Caco-2 (cell line): ENCODE measurements around the gene ARHGEF6. TPM values are rescaled to one million over a fixed set of nuclear protein-coding genes. Genes with fewer than 3 reads are reported as not detected.

ENCODE experiments used
- BruUV-seq: library from RNA; stranded (reverse); fragments of 400-500 nt; replicated peaks from 2 replicates; lab custom pipeline; 2021; lab: Mats Ljungman, UMichigan
- CTCF ChIA-PET: fragments of 300-600 bp; sonication (Branson Sonifier 250); formaldehyde crosslinking; loops from one replicate; lab custom pipeline; 2022; ENCODE audit warnings: antibody characterized with exemption; lab: Charles Lee
- POLR2A ChIA-PET: fragments of 300-600 bp; sonication (Branson Sonifier 250); formaldehyde crosslinking; loops from one replicate; lab custom pipeline; 2022; ENCODE audit warnings: antibody characterized with exemption; lab: Charles Lee
- DNase-seq, 2 experiments: peaks; one replicate each; pipeline versions ENCODE4 v3.0.0 to v3.0.0-alpha.2; 2020 to 2022
- H3K27me3 ChIP-seq: replicated peaks from 2 replicates; pipeline ENCODE4 v1.6.0; 2011; ENCODE audit warnings: low read length; ENCODE audit not compliant: control insufficient read depth, insufficient read depth
- H3K36me3 ChIP-seq: 2 replicates; pipeline ENCODE4 v1.5.1; 2011; ENCODE audit warnings: low read length; ENCODE audit not compliant: control insufficient read depth, insufficient read depth
- H3K4me1 ChIP-seq: fragments of 250-450 bp; sonication (Bioruptor Pico); 2 replicates; pipeline ENCODE4 v1.5.1; 2020; ENCODE audit warnings: mild to moderate bottlenecking
- H3K4me3 ChIP-seq: 2 replicates; pipeline ENCODE4 v1.5.1; 2011; ENCODE audit warnings: low read depth, mild to moderate bottlenecking, control low read depth, low read length
- H3K9me3 ChIP-seq: fragments of 250-450 bp; sonication (Bioruptor Pico); 2 replicates; pipeline ENCODE4 v1.5.1; 2020; ENCODE audit warnings: mild to moderate bottlenecking, moderate library complexity
- H3K27ac Mint-ChIP-seq: one replicate; pipeline ENCODE4 v1.8.0; 2022; ENCODE audit warnings: mixed read lengths; ENCODE audit not compliant: unreplicated experiment
- H3K27me3 Mint-ChIP-seq: one replicate; pipeline ENCODE4 v1.8.0; 2022; ENCODE audit warnings: mixed read lengths; ENCODE audit not compliant: insufficient read depth, unreplicated experiment
- H3K36me3 Mint-ChIP-seq: one replicate; pipeline ENCODE4 v1.8.0; 2022; ENCODE audit warnings: mild to moderate bottlenecking, mixed read lengths; ENCODE audit not compliant: insufficient read depth, unreplicated experiment
- H3K4me1 Mint-ChIP-seq: one replicate; pipeline ENCODE4 v1.8.0; 2022; ENCODE audit warnings: low read depth, mixed read lengths; ENCODE audit not compliant: unreplicated experiment
- H3K4me3 Mint-ChIP-seq: one replicate; pipeline ENCODE4 v1.8.0; 2022; ENCODE audit warnings: mild to moderate bottlenecking, moderate library complexity, mixed read lengths; ENCODE audit not compliant: unreplicated experiment
- H3K9me3 Mint-ChIP-seq: one replicate; pipeline ENCODE4 v1.8.0; 2022; ENCODE audit warnings: mixed read lengths; ENCODE audit not compliant: unreplicated experiment
- CTCF ChIP-seq, 2 experiments: fragments of 200-600 bp in 1 of 2; IDR thresholded peaks; 1 replicate in 1 of 2; 2 replicates in 1 of 2; pipeline versions ENCODE4 v1.5.1 to v1.8.0; 2011 to 2022; ENCODE audit warnings: antibody characterized with exemption in 1 of 2, control low read depth in 1 of 2, inconsistent platforms in 1 of 2, low read depth in 1 of 2, low read length in 1 of 2, mild to moderate bottlenecking in 1 of 2, moderate library complexity in 1 of 2; ENCODE audit not compliant: insufficient read depth in 1 of 2, severe bottlenecking in 1 of 2, unreplicated experiment in 1 of 2
- intact Hi-C: fragments of 100-400 bp; cut with micrococcal nuclease; formaldehyde crosslinking; loops from one replicate; pipeline ENCODE4 v1.10.0; 2022; ENCODE audit not compliant: unreplicated experiment
- total RNA-seq: library from RNA; stranded (reverse); gene quantifications from 2 replicates; pipeline ENCODE4 v1.2.3, GENCODE V29; 2022

Gene ARHGEF6
- total RNA-seq, 1 experiment from 2014 or later: not detected

DNA sequence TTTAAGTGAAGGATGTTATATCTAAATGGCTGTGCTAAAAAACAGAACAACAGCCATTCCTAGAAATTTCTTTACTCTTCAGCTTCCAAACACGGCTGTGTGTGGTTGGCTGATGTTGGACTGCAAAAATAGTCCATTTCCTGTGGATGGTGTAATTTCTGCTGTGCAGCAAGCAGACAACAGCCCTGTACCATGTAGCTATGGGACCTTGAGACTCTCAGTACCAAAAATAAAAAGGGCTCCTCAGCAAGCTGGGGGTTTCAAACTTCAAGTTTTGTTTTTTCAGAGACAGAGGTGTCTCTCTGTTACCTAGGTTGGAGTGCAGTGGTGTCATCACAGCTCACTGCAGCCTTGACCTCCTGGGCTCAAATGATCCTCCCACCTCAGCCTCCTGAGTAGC, 114.6 kb downstream of the ARHGEF6 start:
- Histone ChIP-seq H3K27me3 (no peaks in the 10 kb centered on the region), H3K4me1 (no peaks in the 10 kb centered on the region), H3K36me3 (no peaks in the 10 kb centered on the region), H3K9me3 (no peaks in the 10 kb centered on the region), H3K4me3 (no peak overlapping the region)
- intact Hi-C loops: no loop called here
- Mint-ChIP-seq H3K36me3 (peaks cover 5% of the 10 kb centered on the region), H3K9me3 (peaks cover 17% of the 10 kb centered on the region), H3K27ac (no peak overlapping the region), H3K4me1 (no peaks in the 10 kb centered on the region), H3K4me3 (no peak overlapping the region), H3K27me3 (peaks cover 11% of the 10 kb centered on the region)
- CTCF ChIA-PET: no interaction called here
- BruUV-seq: no TSS peak
- TF ChIP-seq CTCF (IDR thresholded peaks at IDR 0.05; ENCODE audit: insufficient read depth in 1 of 2, low read depth in 1 of 2, low read length in 1 of 2, severe bottlenecking in 1 of 2, unreplicated experiment in 1 of 2): no peak
- POLR2A ChIA-PET: no interaction called here
- DNase-seq: no peak

- ChIA-PET CTCF (no interaction called here), POLR2A (no interaction called here)
- Mint-ChIP-seq H3K27ac (no peak overlapping the region), H3K4me3 (no peak overlapping the region), H3K36me3 (peaks cover 5% of the 10 kb centered on the region), H3K9me3 (peaks cover 17% of the 10 kb centered on the region), H3K4me1 (no peaks in the 10 kb centered on the region), H3K27me3 (peaks cover 13% of the 10 kb centered on the region)
- no peak for TF ChIP-seq CTCF (IDR thresholded peaks at IDR 0.05; ENCODE audit: insufficient read depth in 1 of 2, low read depth in 1 of 2, low read length in 1 of 2, severe bottlenecking in 1 of 2, unreplicated experiment in 1 of 2)
- no peak for DNase-seq
- intact Hi-C loops: no loop called here
- H3K36me3 ChIP-seq: no peaks in the 10 kb centered on the region
- H3K4me1 ChIP-seq: no peaks in the 10 kb centered on the region
- no peaks in the 10 kb centered on the region for H3K9me3 ChIP-seq
- no peaks in the 10 kb centered on the region for H3K27me3 ChIP-seq
- BruUV-seq: no TSS peak
- no peak overlapping the region for H3K4me3 ChIP-seq
These were observed 115.4 kb downstream of the ARHGEF6 start for GRCh38 chrX:136665258-136665900.

DNA sequence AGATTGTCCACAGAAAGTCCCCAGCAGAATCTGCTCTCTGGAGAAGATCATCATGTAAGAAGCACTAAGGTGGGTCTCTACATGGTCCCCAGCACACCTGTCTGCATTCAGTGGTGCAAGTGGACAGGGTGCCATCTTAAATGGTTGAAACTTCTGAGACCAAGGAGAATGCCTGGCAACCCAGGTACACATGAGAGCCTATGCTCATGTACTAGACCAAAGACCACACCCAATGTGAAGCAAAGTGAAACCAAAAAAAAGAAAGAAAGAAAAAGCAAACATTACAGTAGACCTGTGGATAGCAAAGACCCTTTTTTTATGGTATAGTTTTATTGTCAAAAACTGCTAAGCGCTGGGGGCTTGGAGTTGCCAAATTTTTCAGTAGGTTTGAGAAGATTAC, 117.8 kb downstream of the ARHGEF6 start:
- BruUV-seq: no TSS peak
- no peaks in the 10 kb centered on the region for H3K36me3 ChIP-seq
- Mint-ChIP-seq H3K36me3 (no peaks in the 10 kb centered on the region), H3K27me3 (peaks cover 6% of the 10 kb centered on the region), H3K9me3 (peaks cover 17% of the 10 kb centered on the region), H3K27ac (no peak overlapping the region), H3K4me3 (no peak overlapping the region), H3K4me1 (no peaks in the 10 kb centered on the region)
- intact Hi-C loops: no loop called here
- H3K27me3 ChIP-seq: no peaks in the 10 kb centered on the region
- ChIA-PET POLR2A (no interaction called here), CTCF (no interaction called here)
- no peak for DNase-seq
- no peaks in the 10 kb centered on the region for H3K9me3 ChIP-seq
- no peak overlapping the region for H3K4me3 ChIP-seq
- H3K4me1 ChIP-seq: no peaks in the 10 kb centered on the region
- TF ChIP-seq CTCF (IDR thresholded peaks at IDR 0.05; ENCODE audit: insufficient read depth in 1 of 2, low read depth in 1 of 2, low read length in 1 of 2, severe bottlenecking in 1 of 2, unreplicated experiment in 1 of 2): no peak
